ENCODE results near the gene PROX1.

The PROX1 gene

GRCh38 chr1:213987927-213988506 is at the start of gene PROX1:
Gene PROX1, plus strand, starts transcription at chr1:213987973. Its CDS starts 8,563 bp downstream, at chr1:213996536.
- no peak for DNase-seq

- no peak for DNase-seq
Observed at GRCh38 chr1:213938776-213939175, 49.0 kb upstream of the PROX1 start.

GRCh38 chr1:213939888-213940287 is 47.9 kb upstream of the PROX1 start:
- DNase-seq: no peak

GRCh38 chr1:213940947-213941346 is 46.8 kb upstream of the PROX1 start:
- no peak for DNase-seq

- DNase-seq: no peak
Observed at GRCh38 chr1:213942061-213942460, 45.7 kb upstream of the PROX1 start.

- no peak for DNase-seq
Observed at GRCh38 chr1:213947200-213947801, 40.5 kb upstream of the PROX1 start.

- no peak for DNase-seq
Observed at GRCh38 chr1:213951876-213952275, 35.9 kb upstream of the PROX1 start.

- DNase-seq: no peak
Observed at GRCh38 chr1:213953806-213954205, 34.0 kb upstream of the PROX1 start.

GRCh38 chr1:213956295-213956770 is 31.4 kb upstream of the PROX1 start:
- DNase-seq: no peak

- DNase-seq: no peak
Observed at GRCh38 chr1:213958346-213958745, 29.4 kb upstream of the PROX1 start.

GRCh38 chr1:213960963-213961362 is 26.8 kb upstream of the PROX1 start:
- DNase-seq: no peak

- DNase-seq: no peak
Observed at GRCh38 chr1:213962508-213962907, 25.3 kb upstream of the PROX1 start.

- no peak for DNase-seq
Observed at GRCh38 chr1:213966122-213966521, 21.7 kb upstream of the PROX1 start.

GRCh38 chr1:213968146-213968825 is 19.5 kb upstream of the PROX1 start:
- no peak for DNase-seq

- DNase-seq: no peak
Observed at GRCh38 chr1:213969958-213970555, 17.7 kb upstream of the PROX1 start.

GRCh38 chr1:213972141-213972540 is 15.6 kb upstream of the PROX1 start:
- DNase-seq: no peak

GRCh38 chr1:213973129-213973528 is 14.6 kb upstream of the PROX1 start:
- DNase-seq: no peak

- no peak for DNase-seq
Observed at GRCh38 chr1:213976665-213977485, 10.9 kb upstream of the PROX1 start.

GRCh38 chr1:213977486-213977842 is 10.3 kb upstream of the PROX1 start:
- no peak for DNase-seq

GRCh38 chr1:213977909-213978308 is 9.9 kb upstream of the PROX1 start:
- DNase-seq: no peak

- no peak for DNase-seq
Observed at GRCh38 chr1:213979751-213980586, 7.8 kb upstream of the PROX1 start.

- DNase-seq: no peak
Observed at GRCh38 chr1:213980906-213981305, 6.9 kb upstream of the PROX1 start.

Measured in activated CD4-positive, alpha-beta T cell treated with anti-CD3 and anti-CD28 coated beads, Interleukin-2, amount 50 U/mL, for 16 hours (primary cell).